IMR-90 (cell line): ENCODE measurements around the gene WASL.

Source experiments
- BHLHE40 ChIP-seq: fragments of 150-350 bp; IDR thresholded peaks from 2 replicates; pipeline ENCODE4 v1.6.1; 2016; ENCODE audit warnings: mild to moderate bottlenecking, low read depth, low read length
- CHD1 ChIP-seq: IDR thresholded peaks from 2 replicates; pipeline ENCODE4 v1.6.1; 2012; ENCODE audit warnings: low read depth, low read length, improper control_type of control experiment
- CTCF ChIP-seq: conservative IDR thresholded peaks from 2 replicates; pipeline ENCODE4 v1.5.1; 2012; ENCODE audit warnings: mild to moderate bottlenecking, low read depth, low read length, improper control_type of control experiment
- FOS ChIP-seq: fragments of 150-350 bp; IDR thresholded peaks from 2 replicates; pipeline ENCODE4 v1.6.1; 2016; ENCODE audit warnings: low read depth, low read length
- MAFK ChIP-seq: IDR thresholded peaks from 2 replicates; pipeline ENCODE4 v1.6.1; 2012; ENCODE audit warnings: low read depth, low read length, improper control_type of control experiment
- MXI1 ChIP-seq: IDR thresholded peaks from 2 replicates; pipeline ENCODE4 v1.6.1; 2012; ENCODE audit warnings: low read depth, mild to moderate bottlenecking, low read length, moderate library complexity, borderline replicate concordance
- POLR2A ChIP-seq: IDR thresholded peaks from 2 replicates; pipeline ENCODE4 v1.6.1; 2012; ENCODE audit warnings: mild to moderate bottlenecking, low read depth, low read length
- RAD21 ChIP-seq: IDR thresholded peaks from 2 replicates; pipeline ENCODE4 v1.6.1; 2012; ENCODE audit warnings: low read length, improper control_type of control experiment
- RFX5 ChIP-seq: IDR thresholded peaks from 2 replicates; pipeline ENCODE4 v1.8.0; 2012; ENCODE audit warnings: low read depth, mild to moderate bottlenecking, low read length, moderate library complexity
- SMC3 ChIP-seq: fragments of 150-350 bp; IDR thresholded peaks from 2 replicates; pipeline ENCODE4 v1.6.1; 2016; ENCODE audit warnings: low read depth, mild to moderate bottlenecking, antibody characterized with exemption, low read length, moderate library complexity
- USF2 ChIP-seq: fragments of 150-350 bp; IDR thresholded peaks from 2 replicates; pipeline ENCODE4 v1.6.1; 2017; ENCODE audit warnings: mild to moderate bottlenecking, antibody characterized with exemption, low read length, low read depth

- TF ChIP-seq CTCF (no peak), USF2 (no peak), POLR2A (no peak), RAD21 (no peak), BHLHE40 (no peak), CHD1 (no peak), SMC3 (no peak), FOS (no peak), MAFK (no peak), MXI1 (no peak), RFX5 (no peak)
Measured at GRCh38 chr7:123724817-123725253, 24.0 kb downstream of the WASL start.
